B cell (primary cell): ENCODE results near the gene UMAD1. TPM values are rescaled to one million over a fixed set of nuclear protein-coding genes. Genes with fewer than 3 reads are reported as not detected.

Experiments
- ATAC-seq: fragments of 200-7000 bp; cut with Tn5 transposase; one replicate; pipeline ENCODE4 v1.10.0; 2021; ENCODE audit warnings: low read depth, mild to moderate bottlenecking, moderate number of reproducible peaks, moderate library complexity
- CTCF ChIA-PET: fragments of 350-600 bp; sonication (Branson Sonifier 250); formaldehyde crosslinking; loops from one replicate; lab custom pipeline; 2021; ENCODE audit warnings: antibody characterized with exemption, inconsistent platforms; lab: Charles Lee
- POLR2A ChIA-PET: fragments of 350-600 bp; sonication (Branson Sonifier 250); formaldehyde crosslinking; loops from one replicate; lab custom pipeline; 2021; ENCODE audit warnings: antibody characterized with exemption; lab: Charles Lee
- DNase-seq: peaks from one replicate; pipeline ENCODE4 v3.0.0; 2013
- H2AFZ ChIP-seq: 2 replicates; pipeline ENCODE4 v1.6.1; 2012; ENCODE audit warnings: mild to moderate bottlenecking, low read depth, low read length; ENCODE audit not compliant: insufficient read depth, poor library complexity, severe bottlenecking
- H3K27ac ChIP-seq, 2 donors: 1 replicate in 1 of 2; 2 replicates in 1 of 2; pipeline ENCODE4 v1.5.1; 2012 to 2013; ENCODE audit warnings: low read length in 2 of 2, mild to moderate bottlenecking in 2 of 2, moderate library complexity in 1 of 2
- H3K27me3 ChIP-seq, 4 experiments: fragments of 200-600 bp in 1 of 4; sonication (generic) in 1 of 4; replicated peaks in 1 of 4; 1 replicate in 2 of 4; 2 replicates in 2 of 4; pipeline versions ENCODE4 v1.6.1 to v1.7.0; 2013 to 2016; ENCODE audit warnings: low read length in 3 of 4, mild to moderate bottlenecking in 2 of 4, mixed read lengths in 1 of 4, moderate library complexity in 1 of 4; ENCODE audit not compliant: insufficient read depth in 4 of 4, control insufficient read depth in 3 of 4; ENCODE audit errors: control extremely low read depth in 1 of 4
- H3K36me3 ChIP-seq, 2 experiments: replicated peaks in 1 of 2; 1 replicate in 1 of 2; 2 replicates in 1 of 2; pipeline versions ENCODE4 v1.6.1 to v1.7.1; 2013; ENCODE audit warnings: low read length in 1 of 2; ENCODE audit not compliant: insufficient read depth in 2 of 2, control insufficient read depth in 1 of 2; ENCODE audit errors: control extremely low read depth in 1 of 2, extremely low read depth in 1 of 2
- H3K4me1 ChIP-seq, 2 donors: fragments of 200-600 bp in 1 of 2; sonication (generic) in 1 of 2; 1 replicate in 1 of 2; 2 replicates in 1 of 2; pipeline versions ENCODE4 v1.5.1 to v1.6.1; 2013 to 2017; ENCODE audit warnings: low read length in 2 of 2; ENCODE audit not compliant: control insufficient read depth in 2 of 2, insufficient read depth in 2 of 2
- H3K4me2 ChIP-seq: replicated peaks from 2 replicates; pipeline ENCODE3; 2012; ENCODE audit warnings: mild to moderate bottlenecking, low read depth, low read length; ENCODE audit not compliant: poor library complexity, severe bottlenecking
- H3K4me3 ChIP-seq, 5 experiments: fragments of 200-600 bp in 1 of 5; sonication (generic) in 1 of 5; 1 replicate in 3 of 5; 2 replicates in 2 of 5; pipeline versions ENCODE4 v1.5.1 to v1.7.0; 2011 to 2016; ENCODE audit warnings: low read length in 4 of 5, mild to moderate bottlenecking in 4 of 5, low read depth in 2 of 5, control low read depth in 1 of 5, moderate library complexity in 1 of 5; ENCODE audit not compliant: insufficient read depth in 1 of 5; ENCODE audit errors: control extremely low read depth in 1 of 5, extremely low read depth in 1 of 5
- H3K79me2 ChIP-seq: fragments of 200-600 bp; sonication (generic); one replicate; pipeline ENCODE4 v1.6.0; 2016; ENCODE audit warnings: low read length; ENCODE audit not compliant: control insufficient read depth, insufficient read depth
- H3K9ac ChIP-seq: fragments of 200-600 bp; sonication (generic); 2 replicates; pipeline ENCODE4 v1.6.1; 2017; ENCODE audit warnings: mild to moderate bottlenecking, low read length, moderate library complexity
- H3K9me3 ChIP-seq, 3 donors: one replicate each; pipeline versions ENCODE4 v1.6.1 to v1.7.1; 2013; ENCODE audit warnings: low read length in 2 of 3; ENCODE audit not compliant: control insufficient read depth in 2 of 3, insufficient read depth in 1 of 3; ENCODE audit errors: control extremely low read depth in 1 of 3
- H4K20me1 ChIP-seq: 2 replicates; pipeline ENCODE4 v1.6.0; 2012; ENCODE audit warnings: mild to moderate bottlenecking, low read length; ENCODE audit not compliant: insufficient read depth, control insufficient read depth, poor library complexity, severe bottlenecking
- H3K27ac Mint-ChIP-seq: one replicate; pipeline ENCODE4 v1.8.0; 2021; ENCODE audit warnings: mixed read lengths
- H3K27me3 Mint-ChIP-seq: one replicate; pipeline ENCODE4 v1.8.0; 2021; ENCODE audit warnings: mixed read lengths
- H3K4me1 Mint-ChIP-seq: one replicate; pipeline ENCODE4 v1.8.0; 2021; ENCODE audit warnings: mixed read lengths
- H3K4me3 Mint-ChIP-seq: one replicate; pipeline ENCODE4 v1.8.0; 2021; ENCODE audit warnings: mixed read lengths
- H3K9me3 Mint-ChIP-seq: one replicate; pipeline ENCODE4 v1.8.0; 2022; ENCODE audit warnings: mixed read lengths; ENCODE audit not compliant: insufficient read depth
- EZH2 ChIP-seq: IDR thresholded peaks from 2 replicates; pipeline ENCODE4 v1.6.1; 2012; ENCODE audit warnings: borderline replicate concordance, low read depth, mild to moderate bottlenecking, moderate library complexity, low read length; ENCODE audit not compliant: insufficient read depth, poor library complexity, severe bottlenecking
- WGBS: methylation state at CpG from one replicate; pipeline ENCODE4 v1.1.5; 2013; ENCODE audit warnings: missing lambda C conversion rate; ENCODE audit not compliant: insufficient coverage; 5-methylcytosine and 5-hydroxymethylcytosine counted together
- intact Hi-C: fragments of 100-400 bp; cut with micrococcal nuclease; formaldehyde crosslinking; loops from one replicate; pipeline ENCODE4 v1.10.0; 2022
- polyA plus RNA-seq: library from polyadenylated mRNA; depleted of rRNA; stranded (reverse); fragments of >200 nt; gene quantifications from 2 replicates; pipeline ENCODE4 v1.2.3, GENCODE V29; 2012
- total RNA-seq, 2 donors: library from RNA; stranded (reverse); fragments of 120-200 nt in 1 of 2; gene quantifications; 1 replicate in 1 of 2; 2 replicates in 1 of 2; pipeline versions ENCODE4 v1.2.3 to v1.2.4, GENCODE V29; 2013 to 2022
- TF ChIP-seq, protein P1 (sequence below): fragments of 200-600 bp; IDR thresholded peaks from one replicate; pipeline ENCODE4 v1.8.0; 2022; ENCODE audit warnings: antibody characterized with exemption, mild to moderate bottlenecking

UMAD1 gene
- total and polyA plus RNA-seq, 2 donors (not counting 1 experiment from before 2014, with no cell fraction given) = 11.6 to 25.9 TPM

DNA sequence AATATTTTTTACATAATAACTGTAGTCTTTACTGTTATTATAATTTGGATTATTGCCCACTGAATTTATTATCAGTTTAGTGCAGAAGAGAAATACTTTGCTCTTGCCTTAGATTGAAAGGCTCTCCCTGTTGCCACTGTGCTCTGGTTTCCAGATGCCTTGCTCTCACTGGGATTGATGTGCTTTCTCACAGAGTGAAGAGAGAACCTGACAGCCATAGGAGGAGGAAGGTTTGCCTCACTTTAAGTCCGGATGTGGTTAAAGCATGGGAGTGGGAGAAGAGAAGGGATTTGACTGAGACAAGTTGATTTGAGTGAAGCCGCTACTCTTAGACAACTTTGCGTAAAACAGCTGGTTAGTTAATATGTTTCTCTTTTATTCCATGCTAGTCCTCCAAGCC, 146.0 kb downstream of the UMAD1 start:
- Histone ChIP-seq H3K4me1 (peaks cover 0 to 9% of the 10 kb centered on the region in 2 donors), H3K4me2 (no peak overlapping the region), H3K9me3 (no peaks in the 10 kb centered on the region), H3K9ac (no peak overlapping the region), H3K27ac (no peak overlapping the region), H2AFZ (no peak overlapping the region), H3K36me3 (peaks cover 0 to 4% of the 10 kb centered on the region in 2 experiments), H3K79me2 (peaks cover 11% of the 10 kb centered on the region), H3K27me3 (no peaks in the 10 kb centered on the region), H3K4me3 (no peak overlapping the region), H4K20me1 (no peaks in the 10 kb centered on the region)
- Mint-ChIP-seq H3K9me3 (no peaks in the 10 kb centered on the region), H3K27me3 (no peaks in the 10 kb centered on the region), H3K4me3 (no peak overlapping the region), H3K27ac (no peak overlapping the region), H3K4me1 (peaks cover 24% of the 10 kb centered on the region)
- ChIA-PET POLR2A (no interaction called here), CTCF (no interaction called here)
- DNase-seq (no peak), ATAC-seq (no peak)
- intact Hi-C loops = no loop called here
- TF ChIP-seq, protein P1, sequence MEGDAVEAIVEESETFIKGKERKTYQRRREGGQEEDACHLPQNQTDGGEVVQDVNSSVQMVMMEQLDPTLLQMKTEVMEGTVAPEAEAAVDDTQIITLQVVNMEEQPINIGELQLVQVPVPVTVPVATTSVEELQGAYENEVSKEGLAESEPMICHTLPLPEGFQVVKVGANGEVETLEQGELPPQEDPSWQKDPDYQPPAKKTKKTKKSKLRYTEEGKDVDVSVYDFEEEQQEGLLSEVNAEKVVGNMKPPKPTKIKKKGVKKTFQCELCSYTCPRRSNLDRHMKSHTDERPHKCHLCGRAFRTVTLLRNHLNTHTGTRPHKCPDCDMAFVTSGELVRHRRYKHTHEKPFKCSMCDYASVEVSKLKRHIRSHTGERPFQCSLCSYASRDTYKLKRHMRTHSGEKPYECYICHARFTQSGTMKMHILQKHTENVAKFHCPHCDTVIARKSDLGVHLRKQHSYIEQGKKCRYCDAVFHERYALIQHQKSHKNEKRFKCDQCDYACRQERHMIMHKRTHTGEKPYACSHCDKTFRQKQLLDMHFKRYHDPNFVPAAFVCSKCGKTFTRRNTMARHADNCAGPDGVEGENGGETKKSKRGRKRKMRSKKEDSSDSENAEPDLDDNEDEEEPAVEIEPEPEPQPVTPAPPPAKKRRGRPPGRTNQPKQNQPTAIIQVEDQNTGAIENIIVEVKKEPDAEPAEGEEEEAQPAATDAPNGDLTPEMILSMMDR = no peak
- TF ChIP-seq EZH2 = no peak
- 100% methylated on average over 1 of the region's 3 CpGs for WGBS

DNA sequence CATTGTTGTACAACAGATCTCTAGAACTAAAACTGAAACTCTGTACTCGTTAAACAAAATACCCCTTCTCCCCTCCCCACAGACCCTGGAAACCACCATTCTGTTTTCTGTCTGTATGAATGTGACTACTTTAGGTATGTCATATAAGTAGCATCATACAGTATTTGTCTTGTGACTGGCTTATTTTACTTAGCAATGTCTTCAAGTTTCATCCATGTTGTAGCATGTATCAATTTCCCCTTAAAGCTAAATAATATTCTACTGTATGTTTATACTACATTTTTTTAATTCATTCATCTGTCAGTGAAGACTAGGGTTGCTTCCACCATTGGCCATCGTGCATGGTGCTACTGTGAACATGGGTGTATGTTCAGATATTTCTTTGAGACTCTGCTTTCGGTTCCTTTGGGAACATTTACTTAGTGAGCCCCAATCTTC, 149.0 kb downstream of the UMAD1 start:
- ChIA-PET CTCF (no interaction called here), POLR2A (no interaction called here)
- intact Hi-C loops = no loop called here
- H3K4me1 Mint-ChIP-seq = peaks cover 22% of the 10 kb centered on the region
- H3K9me3 Mint-ChIP-seq = no peaks in the 10 kb centered on the region
- no peak overlapping the region for H2AFZ ChIP-seq
- peak overlapping the region in 1 of 2 donors; percentile 2 for H3K27ac ChIP-seq
- TF ChIP-seq EZH2 = no peak
- TF ChIP-seq, protein P1 = no peak
- ATAC-seq (peak; percentile 33), DNase-seq (no peak)
- H3K27me3 ChIP-seq = no peaks in the 10 kb centered on the region
- peaks cover 0 to 9% of the 10 kb centered on the region in 2 donors for H3K4me1 ChIP-seq
- H4K20me1 ChIP-seq = no peaks in the 10 kb centered on the region
- no CpG with 5 or more reads among the region's 3 CpGs for WGBS
- no peak overlapping the region for H3K4me3 Mint-ChIP-seq
- no peaks in the 10 kb centered on the region for H3K9me3 ChIP-seq
- no peak overlapping the region for H3K9ac ChIP-seq
- H3K4me2 ChIP-seq = no peak overlapping the region
- H3K27ac Mint-ChIP-seq = no peak overlapping the region
- H3K4me3 ChIP-seq = no peak overlapping the region
- H3K27me3 Mint-ChIP-seq = no peaks in the 10 kb centered on the region
- peaks cover 0 to 8% of the 10 kb centered on the region in 2 experiments for H3K36me3 ChIP-seq
- H3K79me2 ChIP-seq = peaks cover 9% of the 10 kb centered on the region
